ENCODE results near the gene USP32. TPM values are rescaled to one million over a fixed set of nuclear protein-coding genes. Genes with fewer than 3 reads are reported as not detected.

USP32 gene
- total RNA-seq, 1 donor from 2014 or later = 11.9 TPM

GRCh38 chr17:60403523-60403810, 11.5 kb upstream of the USP32 start:
- no peaks in the 10 kb centered on the region for H3K4me1 ChIP-seq
- H3K27ac ChIP-seq = no peak overlapping the region
- no peaks in the 10 kb centered on the region for H3K36me3 ChIP-seq
- no peak overlapping the region for H3K4me3 ChIP-seq
- TF ChIP-seq, protein P1, sequence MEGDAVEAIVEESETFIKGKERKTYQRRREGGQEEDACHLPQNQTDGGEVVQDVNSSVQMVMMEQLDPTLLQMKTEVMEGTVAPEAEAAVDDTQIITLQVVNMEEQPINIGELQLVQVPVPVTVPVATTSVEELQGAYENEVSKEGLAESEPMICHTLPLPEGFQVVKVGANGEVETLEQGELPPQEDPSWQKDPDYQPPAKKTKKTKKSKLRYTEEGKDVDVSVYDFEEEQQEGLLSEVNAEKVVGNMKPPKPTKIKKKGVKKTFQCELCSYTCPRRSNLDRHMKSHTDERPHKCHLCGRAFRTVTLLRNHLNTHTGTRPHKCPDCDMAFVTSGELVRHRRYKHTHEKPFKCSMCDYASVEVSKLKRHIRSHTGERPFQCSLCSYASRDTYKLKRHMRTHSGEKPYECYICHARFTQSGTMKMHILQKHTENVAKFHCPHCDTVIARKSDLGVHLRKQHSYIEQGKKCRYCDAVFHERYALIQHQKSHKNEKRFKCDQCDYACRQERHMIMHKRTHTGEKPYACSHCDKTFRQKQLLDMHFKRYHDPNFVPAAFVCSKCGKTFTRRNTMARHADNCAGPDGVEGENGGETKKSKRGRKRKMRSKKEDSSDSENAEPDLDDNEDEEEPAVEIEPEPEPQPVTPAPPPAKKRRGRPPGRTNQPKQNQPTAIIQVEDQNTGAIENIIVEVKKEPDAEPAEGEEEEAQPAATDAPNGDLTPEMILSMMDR (IDR thresholded peaks at IDR 0.05) = no peak
- intact Hi-C loops (cut with DNase I) = no loop called here
- no peaks in the 10 kb centered on the region for H3K9me3 ChIP-seq
- DNase-seq (ENCODE audit: low spot score in 2 of 2) = no peak
- H3K27me3 ChIP-seq = no peaks in the 10 kb centered on the region

DNA sequence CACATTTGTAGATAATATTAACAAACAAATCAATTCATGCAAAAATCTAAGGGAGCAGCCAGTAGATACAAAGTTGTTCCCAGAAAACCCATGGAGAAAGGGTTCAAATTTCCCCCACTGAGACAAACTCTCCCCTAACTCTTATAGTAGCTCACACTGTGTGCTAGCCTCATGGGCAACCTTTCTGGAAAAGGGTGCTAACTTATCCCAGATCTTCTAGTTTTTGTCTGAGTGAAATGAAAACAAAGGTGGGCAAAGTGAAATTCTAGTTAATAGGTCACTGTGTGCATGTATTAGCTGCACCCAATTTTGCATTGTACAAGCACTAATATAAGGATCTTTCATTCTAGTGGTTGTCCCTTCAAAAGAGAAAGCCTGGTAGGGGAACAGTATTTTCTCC, 9.9 kb upstream of the USP32 start:
- Histone ChIP-seq H3K9me3 (no peaks in the 10 kb centered on the region), H3K27ac (no peak overlapping the region), H3K4me1 (no peaks in the 10 kb centered on the region), H3K27me3 (no peaks in the 10 kb centered on the region), H3K4me3 (no peak overlapping the region), H3K36me3 (no peaks in the 10 kb centered on the region)
- TF ChIP-seq, protein P1 (IDR thresholded peaks at IDR 0.05) = no peak
- intact Hi-C loops (cut with DNase I) = no loop called here
- DNase-seq (ENCODE audit: low spot score in 2 of 2) = no peak

GRCh38 chr17:60398227-60398959, 6.5 kb upstream of the USP32 start:
- no peak for DNase-seq (ENCODE audit: low spot score in 2 of 2)
- H3K9me3 ChIP-seq = no peaks in the 10 kb centered on the region
- H3K4me1 ChIP-seq = no peaks in the 10 kb centered on the region
- H3K27me3 ChIP-seq = no peaks in the 10 kb centered on the region
- intact Hi-C loops (cut with DNase I) = no loop called here
- TF ChIP-seq, protein P1 (IDR thresholded peaks at IDR 0.05) = no peak
- no peaks in the 10 kb centered on the region for H3K36me3 ChIP-seq
- no peak overlapping the region for H3K4me3 ChIP-seq
- H3K27ac ChIP-seq = peak overlapping the region in 1 of 2 donors; percentile 28

DNA sequence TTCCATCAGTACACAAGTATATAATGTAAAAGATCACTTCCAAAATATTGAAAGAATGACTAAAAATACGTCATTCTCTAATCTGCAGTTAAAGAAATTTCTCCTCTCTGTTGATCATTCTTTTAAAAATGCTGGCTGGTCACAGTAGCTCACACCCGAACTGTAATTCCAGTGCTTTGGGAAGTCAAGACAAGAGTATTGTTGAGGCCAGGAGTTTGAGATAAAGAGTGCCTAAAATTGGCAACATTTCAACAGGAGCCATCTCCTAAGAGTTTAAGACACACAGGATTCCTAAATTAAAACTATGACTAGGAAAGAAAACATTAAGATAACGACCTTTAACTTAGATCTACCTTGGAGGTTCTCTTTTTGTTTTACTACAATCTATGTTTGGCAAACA, 4.5 kb upstream of the USP32 start:
- H3K4me1 ChIP-seq = peaks cover 0 to 4% of the 10 kb centered on the region in 2 donors
- intact Hi-C loops (cut with DNase I) = no loop called here
- no peak overlapping the region for H3K4me3 ChIP-seq
- TF ChIP-seq, protein P1 (IDR thresholded peaks at IDR 0.05) = no peak
- H3K9me3 ChIP-seq = no peaks in the 10 kb centered on the region
- no peaks in the 10 kb centered on the region for H3K27me3 ChIP-seq
- DNase-seq (ENCODE audit: low spot score in 2 of 2) = no peak
- H3K36me3 ChIP-seq = no peaks in the 10 kb centered on the region
- no peak overlapping the region for H3K27ac ChIP-seq

DNA sequence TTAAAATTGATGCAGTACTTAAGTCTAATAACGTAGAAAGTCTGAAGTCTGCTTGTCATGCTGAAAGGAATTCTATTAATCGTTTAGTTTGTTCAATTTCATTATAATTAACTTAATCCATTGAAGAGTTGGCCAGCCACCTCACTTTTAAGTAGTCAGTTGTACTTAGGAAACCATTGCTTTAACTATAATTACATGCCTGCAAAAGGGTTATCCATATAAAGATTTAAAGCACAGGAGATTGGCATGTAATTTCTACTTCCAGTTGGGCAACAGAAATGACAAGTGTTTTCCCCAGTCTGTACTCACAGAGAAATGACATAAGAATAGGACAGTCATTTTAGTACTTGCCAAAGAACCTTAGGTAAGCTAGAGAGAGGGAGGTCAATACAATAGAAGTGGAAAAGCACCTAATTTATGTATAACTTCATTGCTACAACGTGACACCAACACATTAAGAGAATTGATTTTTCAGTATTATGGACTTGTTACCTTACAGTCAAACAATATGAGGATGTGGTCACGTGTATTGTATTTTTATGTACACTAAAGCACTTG, 3.7 kb upstream of the USP32 start:
- H3K4me1 ChIP-seq = peaks cover 0 to 4% of the 10 kb centered on the region in 2 donors
- H3K4me3 ChIP-seq = no peak overlapping the region
- H3K9me3 ChIP-seq = no peaks in the 10 kb centered on the region
- TF ChIP-seq, protein P1 (IDR thresholded peaks at IDR 0.05) = no peak
- no peaks in the 10 kb centered on the region for H3K36me3 ChIP-seq
- intact Hi-C loops (cut with DNase I) = no loop called here
- no peak overlapping the region for H3K27ac ChIP-seq
- DNase-seq (ENCODE audit: low spot score in 2 of 2) = no peak
- H3K27me3 ChIP-seq = no peaks in the 10 kb centered on the region

Data from ascending aorta (tissue), 2 donors.